Stimulated activated CD4-positive, alpha-beta T cell treated with anti-CD3 and anti-CD28 coated beads, Interleukin-2, amount 100 ng/mL, for 48 hours (primary cell): ENCODE measurements around the gene SLC34A1.
"Not testable (repeated sequence)": the region's sequence is repeated elsewhere in the genome, so short reads cannot be mapped to it uniquely, and the experiment has no call there.

ENCODE experiments used
- DNase-seq, 2 donors: peaks; one replicate each; pipeline ENCODE4 v3.0.0-alpha.2; 2020

Gene SLC34A1

GRCh38 chr5:177414481-177414880, 30.2 kb downstream of the SLC34A1 start:
- no peak for DNase-seq

GRCh38 chr5:177417081-177417480, 32.8 kb downstream of the SLC34A1 start:
- not testable (repeated sequence) for DNase-seq

DNA sequence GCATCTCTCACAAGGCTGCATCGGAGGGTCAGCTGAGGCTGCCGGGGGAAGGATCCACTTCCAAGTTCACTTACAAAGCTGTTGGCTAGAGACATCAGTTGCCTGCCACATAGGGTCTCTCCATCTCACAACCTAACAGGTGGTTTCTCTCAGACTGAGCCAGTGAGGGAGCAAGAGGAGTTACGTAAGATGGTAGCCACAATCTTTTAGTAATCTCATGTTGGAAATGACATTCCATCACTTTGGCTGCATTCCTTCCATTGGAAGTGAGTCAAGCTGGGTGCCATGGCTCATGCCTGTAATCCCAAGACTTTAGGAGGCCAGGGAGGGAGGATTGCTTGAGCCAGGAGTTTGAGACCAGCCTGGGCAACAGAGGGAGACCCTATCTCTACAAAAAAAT, 34.8 kb downstream of the SLC34A1 start:
- no peak for DNase-seq

DNA sequence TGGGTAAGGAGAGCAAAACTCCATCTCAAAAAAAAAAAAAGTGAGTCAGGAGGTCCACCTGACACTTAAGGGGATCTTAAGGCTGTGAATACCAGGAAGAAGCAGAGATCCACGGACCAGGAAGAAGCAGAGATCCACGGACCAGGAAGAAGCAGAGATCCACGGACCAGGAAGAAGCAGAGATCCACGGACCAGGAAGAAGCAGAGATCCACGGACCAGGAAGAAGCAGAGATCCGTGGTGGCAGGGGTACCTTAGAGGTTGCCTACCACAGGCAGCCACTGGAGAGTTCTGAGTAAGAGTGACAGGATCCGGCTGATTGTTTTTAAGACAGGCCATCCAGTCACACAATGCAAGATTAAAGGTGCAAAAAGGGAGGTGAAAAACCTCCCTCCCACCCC, 36.2 kb downstream of the SLC34A1 start:
- DNase-seq = not testable (repeated sequence)

DNA sequence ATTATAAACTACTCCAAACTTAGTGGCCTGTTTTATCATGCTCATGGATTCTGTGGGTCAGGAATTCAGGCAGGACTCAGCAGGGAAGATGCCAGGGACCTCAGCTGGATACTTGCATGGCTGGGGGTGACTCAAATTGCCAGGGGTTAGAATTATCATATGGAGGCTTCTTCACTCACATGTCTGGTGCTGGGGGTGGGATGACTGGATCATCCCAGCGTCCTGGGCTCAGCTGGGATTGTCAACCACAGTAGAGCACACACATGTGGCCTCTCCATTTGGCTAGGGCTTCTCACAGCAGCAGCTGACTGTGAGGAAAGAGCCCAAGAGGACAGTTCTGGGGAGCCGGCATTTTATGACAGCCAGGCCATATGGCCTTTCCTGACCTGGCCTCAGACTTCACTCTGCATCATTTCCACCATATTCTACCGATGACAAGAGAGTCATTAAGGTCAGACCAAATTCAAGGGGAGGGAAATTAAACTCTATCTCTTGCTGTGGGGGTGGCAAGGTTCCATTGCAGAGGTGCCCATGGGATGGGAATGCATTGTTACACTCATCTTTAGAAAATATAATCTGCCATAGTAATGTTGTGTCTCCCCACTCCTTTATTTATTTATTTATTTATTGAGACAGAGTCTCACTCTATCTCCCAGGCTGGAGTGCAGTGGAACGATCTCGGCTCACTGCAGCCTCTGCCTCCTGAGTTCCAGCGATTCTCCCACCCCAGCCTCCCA, 37.0 kb downstream of the SLC34A1 start:
- no peak for DNase-seq

DNA sequence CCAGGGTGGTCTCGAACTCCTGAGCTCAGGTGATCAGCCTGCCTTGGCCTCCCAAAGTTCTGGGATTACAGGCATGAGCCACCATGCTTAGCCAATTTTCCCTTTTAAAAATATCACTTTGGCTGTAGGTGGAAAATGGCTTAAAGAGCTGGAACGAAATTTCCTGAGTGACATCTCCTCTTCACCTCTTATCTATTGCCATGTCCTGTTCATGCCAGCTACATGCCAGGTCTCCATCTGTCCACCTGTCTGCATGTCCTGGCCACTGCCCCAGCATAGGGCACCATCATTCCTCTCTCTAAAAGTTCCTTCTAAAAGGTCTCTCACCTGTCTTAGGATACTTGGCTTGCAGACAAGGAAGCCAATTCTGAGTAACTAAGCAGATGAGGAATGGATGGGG, 39.4 kb downstream of the SLC34A1 start:
- no peak for DNase-seq

DNA sequence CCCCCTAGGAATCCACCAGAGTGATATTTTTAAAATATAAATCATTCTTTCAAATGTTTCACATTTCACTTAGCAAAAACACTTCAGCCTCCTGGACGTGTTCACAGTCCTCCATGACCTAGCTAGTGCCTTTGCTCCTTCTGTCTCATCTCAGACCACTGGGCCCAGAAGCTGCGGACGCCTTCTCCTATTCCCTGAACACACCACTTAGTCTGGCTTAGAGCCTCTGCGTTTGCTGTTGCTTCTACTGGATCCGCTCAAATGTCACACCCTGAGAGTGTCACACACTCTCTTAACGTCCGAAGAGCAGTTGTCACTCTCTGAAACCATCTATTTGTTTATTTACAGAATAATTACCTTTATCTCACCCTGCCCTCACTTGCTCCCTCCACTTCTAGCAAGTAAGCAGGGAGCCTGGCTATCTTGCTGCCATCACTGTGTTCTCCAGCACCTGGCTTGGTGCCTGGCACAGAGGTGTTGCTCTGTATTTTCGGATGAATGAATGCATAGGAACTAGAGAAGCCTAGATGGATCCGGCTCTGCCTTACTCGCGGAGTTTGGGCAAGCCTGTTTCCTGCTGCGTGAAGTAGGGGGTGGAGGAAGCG, 41.1 kb downstream of the SLC34A1 start:
- no peak for DNase-seq

GRCh38 chr5:177425801-177426565, 41.7 kb downstream of the SLC34A1 start:
- peak; percentile 98 to 99 for DNase-seq

DNA sequence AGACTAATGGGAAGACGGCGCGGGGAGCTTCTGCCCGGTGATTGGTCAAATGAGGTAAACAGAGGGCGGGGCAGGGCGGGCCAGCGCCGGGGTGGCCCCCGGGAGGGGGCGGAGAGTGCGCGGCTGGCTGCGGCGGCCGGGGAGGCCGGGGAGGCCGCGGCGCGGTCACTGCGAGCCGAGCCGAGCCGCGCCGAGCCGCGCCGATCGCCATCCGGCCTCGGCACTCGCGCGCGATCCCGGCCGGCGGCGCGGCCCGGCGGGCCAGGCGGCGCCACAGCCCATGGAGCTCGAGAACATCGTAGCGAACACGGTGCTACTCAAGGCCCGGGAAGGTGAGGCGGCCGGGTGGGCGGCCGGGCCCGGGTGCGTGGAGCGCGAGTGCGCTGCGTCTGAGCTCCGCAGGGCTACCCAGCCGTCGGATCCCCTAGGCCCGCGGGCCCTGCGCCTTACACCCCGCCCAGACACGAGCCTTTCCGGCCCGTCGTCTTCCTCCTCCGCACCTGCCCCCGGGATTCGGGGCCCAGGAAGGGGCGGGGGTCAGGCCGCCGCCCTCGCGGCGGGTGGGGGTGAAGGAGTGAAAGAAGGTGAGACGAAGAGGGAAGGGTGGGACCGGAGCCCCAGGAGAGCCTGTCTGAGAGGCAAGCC, 42.5 kb downstream of the SLC34A1 start, which contains the start of gene GRK6:
Gene GRK6, plus strand, starts transcription at position 111 of the 645 bp plus-strand sequence. Its CDS starts 170 bp downstream, at position 281.
- no peak for DNase-seq

- DNase-seq = no peak
Measured at GRCh38 chr5:177427211-177427822, 43.1 kb downstream of the SLC34A1 start.

DNA sequence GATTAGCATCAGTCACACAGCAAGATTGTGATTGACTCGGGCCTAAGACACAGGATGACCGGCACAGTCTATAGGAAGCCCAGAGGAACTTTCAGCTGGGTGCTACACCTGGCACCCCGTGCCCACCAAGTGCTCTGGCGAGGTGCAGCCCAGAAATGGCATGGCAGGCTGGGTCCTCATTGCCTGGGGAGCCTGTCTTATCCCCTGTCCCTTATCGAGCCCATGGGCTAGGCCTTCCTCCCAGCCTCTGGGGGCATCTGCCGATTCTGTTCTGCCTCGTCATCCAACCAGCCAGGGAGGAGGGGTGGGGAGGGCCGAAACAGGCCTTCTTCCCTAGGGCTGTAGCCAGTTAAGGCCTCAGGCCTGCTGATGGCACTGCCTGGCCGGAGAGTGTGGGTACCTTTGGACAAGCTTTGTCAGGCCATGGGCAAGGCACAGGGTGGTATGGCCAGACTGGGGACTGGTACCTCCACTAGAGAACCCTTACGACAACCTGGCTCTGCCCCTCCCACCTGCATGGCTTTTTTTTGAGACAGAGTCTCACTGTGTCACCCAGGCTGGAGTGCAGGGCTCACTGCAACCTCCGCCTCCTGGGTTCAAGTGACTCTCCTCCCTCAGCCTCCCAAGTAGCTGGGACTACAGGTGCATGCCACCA, 43.8 kb downstream of the SLC34A1 start:
- DNase-seq = no peak

DNA sequence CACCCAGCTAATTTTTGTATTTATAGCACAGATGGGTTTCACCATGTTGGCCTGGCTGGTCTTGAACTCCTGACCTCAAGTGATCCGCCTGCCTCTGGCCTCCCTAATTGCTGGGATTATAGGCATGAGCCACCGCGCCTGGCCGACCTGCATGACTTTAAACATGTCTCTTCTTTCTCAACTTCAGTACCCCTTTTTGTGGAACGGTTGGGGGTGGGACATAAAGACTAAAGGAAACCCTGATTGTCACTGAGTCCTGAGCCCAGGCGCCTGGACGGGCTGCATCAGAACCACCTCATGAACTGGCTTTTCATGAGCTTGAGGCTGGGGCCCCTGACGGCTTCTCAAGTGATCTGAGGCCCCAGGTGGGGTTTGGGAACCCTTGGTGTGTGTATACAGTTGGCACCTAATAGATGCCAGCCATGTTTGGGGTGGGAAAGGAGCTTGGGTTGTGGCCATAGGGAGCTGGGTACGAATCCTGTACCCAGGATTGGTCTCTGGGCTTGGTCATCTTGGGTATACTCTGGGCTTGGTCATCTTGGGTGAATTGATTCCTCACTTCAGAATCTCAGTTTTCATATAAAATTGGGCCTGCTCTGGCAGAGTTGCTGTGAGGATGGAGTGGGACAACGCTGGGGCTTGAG, 44.5 kb downstream of the SLC34A1 start:
- DNase-seq = no peak

DNA sequence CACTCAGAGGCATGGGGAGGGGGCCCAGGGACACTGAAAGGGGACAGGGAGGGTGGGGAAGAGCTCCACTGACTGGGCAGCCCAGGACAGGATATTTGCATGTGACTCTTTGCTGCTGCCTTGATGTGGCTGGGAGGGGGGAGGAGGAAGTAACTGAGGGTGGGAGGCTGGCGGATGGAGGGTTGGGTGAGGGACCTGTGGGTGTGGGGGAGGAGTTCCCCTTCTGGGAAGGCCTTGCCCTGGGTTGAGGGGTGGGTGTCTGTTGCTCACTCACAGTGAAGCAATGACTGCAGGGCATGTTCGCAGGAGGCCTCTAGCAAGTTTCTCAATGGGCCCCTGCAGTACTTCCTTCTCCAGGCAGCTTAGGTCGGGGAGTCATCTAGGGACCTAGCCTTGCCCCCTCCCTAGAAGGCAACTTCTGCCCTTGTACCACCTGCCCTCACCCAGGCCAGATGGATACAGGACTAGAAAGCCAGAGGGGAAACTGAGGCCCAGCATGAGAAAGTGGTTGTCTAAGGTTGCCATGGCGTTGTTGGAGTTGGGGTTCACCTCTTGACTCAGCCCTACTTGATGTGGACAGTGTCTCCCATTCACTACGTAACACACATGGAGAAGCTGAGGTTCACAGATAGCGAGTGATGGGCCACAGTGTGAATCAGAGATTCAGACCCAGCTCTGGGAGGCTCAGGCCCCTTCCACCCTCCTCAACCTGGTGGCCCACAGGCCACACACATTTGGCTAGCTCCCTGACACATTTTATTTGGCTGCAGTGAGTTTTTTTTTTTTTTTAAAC, 45.2 kb downstream of the SLC34A1 start:
- DNase-seq = peak; percentile 72 to 80

DNA sequence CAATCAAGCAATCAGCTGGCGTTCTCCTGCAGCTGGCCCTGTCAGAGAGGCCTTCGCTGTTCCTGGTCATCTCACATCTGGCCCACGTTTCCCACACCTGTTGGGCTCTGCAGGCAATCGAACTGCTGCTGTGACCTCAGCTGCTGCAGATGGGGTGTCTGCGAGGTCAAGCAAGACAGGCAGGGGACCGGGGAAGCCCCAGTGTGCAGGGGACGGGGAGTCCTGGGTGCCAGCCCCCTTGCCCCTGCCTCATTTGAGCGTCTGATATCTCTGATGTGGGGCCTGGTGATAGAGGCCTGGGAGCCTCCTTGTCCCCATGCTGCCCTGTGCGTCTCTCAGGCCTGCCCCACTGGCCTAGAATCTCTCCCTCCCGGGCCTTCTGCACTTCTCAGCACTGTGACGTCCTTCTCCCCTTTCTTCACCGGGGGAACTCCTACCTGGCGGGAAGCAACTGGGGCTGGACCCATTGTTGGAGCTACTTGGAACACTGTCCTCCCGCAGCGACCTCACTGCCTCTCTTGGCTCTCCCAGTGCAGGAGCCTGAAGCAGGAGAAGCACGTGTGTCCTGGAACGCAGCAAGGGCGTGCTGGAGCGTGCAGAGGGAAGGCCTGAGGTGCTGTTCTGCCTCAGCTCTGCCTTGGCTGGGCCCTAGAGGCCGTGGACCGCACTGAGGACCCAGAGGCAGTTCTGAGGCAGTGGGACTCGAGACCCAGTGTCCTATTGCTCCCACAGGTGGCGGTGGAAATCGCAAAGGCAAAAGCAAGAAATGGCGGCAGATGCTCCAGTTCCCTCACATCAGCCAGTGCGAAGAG, 46.1 kb downstream of the SLC34A1 start:
- no peak for DNase-seq

- no peak for DNase-seq
Measured at GRCh38 chr5:177430972-177431316, 46.7 kb downstream of the SLC34A1 start.

GRCh38 chr5:177431317-177432142, 47.3 kb downstream of the SLC34A1 start:
- no peak for DNase-seq

DNA sequence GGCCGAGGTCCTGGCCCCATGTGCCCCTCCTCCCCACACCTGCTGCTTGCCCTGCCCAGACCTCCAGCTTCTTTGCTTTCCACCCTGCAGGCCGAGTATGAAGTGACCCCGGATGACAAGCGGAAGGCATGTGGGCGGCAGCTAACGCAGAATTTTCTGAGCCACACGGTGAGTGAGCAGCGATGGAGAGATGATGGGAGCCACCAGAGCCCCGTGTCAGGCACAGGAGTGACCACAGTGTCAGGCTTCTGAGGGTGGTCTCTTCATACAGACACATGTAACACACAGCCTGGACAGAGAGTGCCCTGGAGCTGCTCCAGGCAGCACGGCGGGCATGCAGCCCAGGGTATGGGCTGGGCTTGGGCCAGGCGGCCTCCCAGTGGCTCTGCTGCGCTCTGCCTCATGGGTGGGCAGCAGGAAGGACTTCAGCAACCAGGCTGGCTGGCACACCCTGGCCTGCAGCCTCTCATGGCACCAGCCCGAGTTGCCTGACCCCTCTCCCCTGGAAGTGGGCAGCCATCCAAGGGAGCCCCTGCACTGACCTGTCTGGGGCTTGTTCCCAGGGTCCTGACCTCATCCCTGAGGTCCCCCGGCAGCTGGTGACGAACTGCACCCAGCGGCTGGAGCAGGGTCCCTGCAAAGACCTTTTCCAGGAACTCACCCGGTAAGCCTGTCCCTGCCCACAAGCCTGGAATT, 48.1 kb downstream of the SLC34A1 start:
- DNase-seq = no peak

DNA sequence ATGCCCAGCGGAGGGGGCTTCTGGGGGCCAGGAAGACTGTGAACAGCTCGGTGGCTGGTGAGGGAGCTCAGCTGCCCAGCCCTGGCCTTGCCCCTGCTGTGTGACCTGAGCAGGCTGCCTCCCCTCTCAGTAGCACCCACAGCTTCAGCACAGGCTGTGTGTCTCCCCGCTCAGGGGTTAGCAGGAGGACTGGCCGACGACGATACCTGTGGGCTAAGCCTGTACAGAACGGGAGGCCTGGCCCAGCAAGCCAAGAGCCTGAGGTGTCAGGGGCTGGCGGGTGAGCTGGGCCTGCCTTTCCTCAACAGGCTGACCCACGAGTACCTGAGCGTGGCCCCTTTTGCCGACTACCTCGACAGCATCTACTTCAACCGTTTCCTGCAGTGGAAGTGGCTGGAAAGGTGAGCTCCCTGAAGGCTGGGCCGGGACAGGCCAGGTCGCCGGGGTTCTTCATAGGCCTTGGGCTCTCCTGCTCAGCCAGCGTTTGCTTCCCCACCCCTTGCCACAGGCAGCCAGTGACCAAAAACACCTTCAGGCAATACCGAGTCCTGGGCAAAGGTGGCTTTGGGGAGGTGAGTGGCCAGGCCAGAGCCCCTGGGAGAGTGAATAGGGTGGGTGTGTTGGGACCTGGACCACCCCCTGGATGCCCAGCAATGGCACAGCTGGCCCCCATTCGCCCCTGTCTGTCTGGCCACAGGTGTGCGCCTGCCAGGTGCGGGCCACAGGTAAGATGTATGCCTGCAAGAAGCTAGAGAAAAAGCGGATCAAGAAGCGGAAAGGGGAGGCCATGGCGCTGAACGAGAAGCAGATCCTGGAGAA, 48.8 kb downstream of the SLC34A1 start:
- no peak for DNase-seq
